Measurements from ENCODE around the gene IMPDH2.

IMPDH2 gene

GRCh38 chr3:49005303-49005680 is 23.9 kb downstream of the IMPDH2 start:
- DNase-seq, result no peak

- DNase-seq, result peak; percentile 40
These were observed 24.6 kb downstream of the IMPDH2 start for GRCh38 chr3:49004352-49005302.

GRCh38 chr3:49001155-49001554 is 28.0 kb downstream of the IMPDH2 start:
- no peak for DNase-seq

- peak; percentile 62 for DNase-seq
These were observed 29.9 kb downstream of the IMPDH2 start for GRCh38 chr3:48999085-48999858.

- DNase-seq, result peak; percentile 55
These were observed 31.2 kb downstream of the IMPDH2 start for GRCh38 chr3:48997714-48998637.

GRCh38 chr3:48997102-48997635 is 32.0 kb downstream of the IMPDH2 start:
- DNase-seq, result no peak

GRCh38 chr3:48996640-48997039 is 32.6 kb downstream of the IMPDH2 start:
- no peak for DNase-seq

- DNase-seq, result no peak
These were observed 35.4 kb downstream of the IMPDH2 start for GRCh38 chr3:48993834-48994233.

- no peak for DNase-seq
These were observed 37.2 kb downstream of the IMPDH2 start for GRCh38 chr3:48991851-48992545.

GRCh38 chr3:48990636-48991469 is 38.3 kb downstream of the IMPDH2 start:
- DNase-seq, result peak; percentile 2

- DNase-seq, result peak; percentile 61
These were observed 39.2 kb downstream of the IMPDH2 start, which contains the start of gene P4HTM for GRCh38 chr3:48989796-48990635. Gene P4HTM, plus strand, starts transcription at chr3:48990241. Its CDS starts 16 bp downstream, at chr3:48990257.

- DNase-seq, result peak; percentile 23
These were observed 39.9 kb downstream of the IMPDH2 start for GRCh38 chr3:48989126-48989795.

- DNase-seq, result no peak
These were observed 43.3 kb downstream of the IMPDH2 start for GRCh38 chr3:48985831-48986376.

- no peak for DNase-seq
These were observed 44.5 kb downstream of the IMPDH2 start for GRCh38 chr3:48984663-48985062.

GRCh38 chr3:48983096-48983495 is 46.1 kb downstream of the IMPDH2 start:
- no peak for DNase-seq

- DNase-seq, result no peak
These were observed 46.5 kb downstream of the IMPDH2 start for GRCh38 chr3:48982686-48983085.

- DNase-seq, result no peak
These were observed 47.2 kb downstream of the IMPDH2 start for GRCh38 chr3:48982016-48982415.

GRCh38 chr3:48980295-48980694 is 48.9 kb downstream of the IMPDH2 start:
- DNase-seq, result no peak

GRCh38 chr3:48979451-48979850 is 49.7 kb downstream of the IMPDH2 start:
- no peak for DNase-seq
